ENCODE results near the gene ERN1.

DNA sequence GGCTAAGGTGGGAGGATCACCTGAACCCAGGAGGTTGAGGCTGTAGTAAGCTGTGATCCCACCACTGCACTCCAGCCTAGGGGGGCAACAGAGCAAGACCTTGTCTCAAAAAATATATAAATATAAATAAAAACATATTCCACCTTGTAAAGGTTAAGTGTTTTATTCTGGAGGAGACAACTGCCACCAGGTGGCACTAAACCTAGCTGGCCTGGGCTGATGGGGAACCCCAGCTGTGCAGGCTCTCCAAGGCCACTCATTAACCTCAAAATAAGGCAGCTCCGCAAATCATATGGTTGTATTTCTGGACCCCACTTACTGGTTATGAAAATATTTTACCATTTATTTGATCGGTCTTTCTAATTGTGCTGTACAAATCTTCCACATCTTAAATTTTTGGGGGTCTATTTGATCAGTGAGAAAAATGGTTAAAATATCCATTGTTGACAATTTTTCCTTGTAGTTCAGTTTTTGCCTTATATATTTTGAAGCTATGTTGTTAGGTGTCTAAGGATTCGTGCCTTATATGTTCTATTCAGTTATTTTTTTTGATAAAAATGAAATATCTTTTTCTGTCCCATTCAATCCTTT is 101.0 kb downstream of the ERN1 start:
- TF ChIP-seq CTCF (IDR thresholded peaks at IDR 0.05) (peak; percentile 54 to 90 (median 66)), POLR2A (IDR thresholded peaks at IDR 0.05) (no peak)
